GF-D8 (cell line): Measurements from ENCODE around the gene SEC22A.

Experiments
- DNase-seq: peaks from one replicate; lab custom pipeline; 2025; lab: John Stamatoyannopoulos, UW

SEC22A gene

DNA sequence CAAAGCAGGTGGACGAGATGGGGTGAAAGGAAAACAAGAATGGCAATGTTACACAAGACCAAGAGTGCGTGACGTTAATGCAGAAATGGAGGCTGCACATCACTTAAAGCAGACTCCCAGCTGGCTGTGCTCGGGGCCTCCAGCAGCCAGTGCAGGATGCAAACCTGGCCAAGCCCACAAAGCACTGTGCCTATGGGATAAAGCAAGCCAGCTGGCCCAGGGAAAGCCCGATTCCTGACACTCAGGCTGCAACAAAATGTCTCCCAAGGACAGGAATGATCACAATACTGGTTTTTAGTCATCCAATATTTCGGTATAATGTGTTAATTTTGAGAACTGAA is 86.2 kb downstream of the SEC22A start:
- no peak for DNase-seq

GRCh38 chr3:123289391-123290106 is 87.8 kb downstream of the SEC22A start:
- DNase-seq, result no peak

- no peak for DNase-seq
Measured at GRCh38 chr3:123290107-123290930, 88.6 kb downstream of the SEC22A start.

DNA sequence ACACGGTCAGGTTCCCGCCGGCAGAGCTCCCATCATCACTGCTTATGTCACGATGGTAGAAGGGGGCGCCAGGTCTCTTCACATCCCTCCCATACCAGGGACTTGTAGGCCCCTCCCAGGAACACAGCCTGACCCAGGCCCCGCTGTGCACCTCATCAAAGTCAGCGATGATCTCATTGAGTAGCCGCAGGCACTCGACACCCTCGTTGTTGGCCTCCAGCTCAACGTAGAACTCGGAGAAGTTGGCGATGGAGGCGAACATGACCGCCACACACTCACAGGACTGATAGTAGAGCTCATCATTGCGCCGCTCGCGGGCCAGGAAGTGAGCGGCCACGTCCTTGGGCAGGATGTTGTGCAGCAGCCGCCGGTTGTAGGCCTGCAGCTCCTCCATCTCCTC is 89.2 kb downstream of the SEC22A start:
- no peak for DNase-seq

DNA sequence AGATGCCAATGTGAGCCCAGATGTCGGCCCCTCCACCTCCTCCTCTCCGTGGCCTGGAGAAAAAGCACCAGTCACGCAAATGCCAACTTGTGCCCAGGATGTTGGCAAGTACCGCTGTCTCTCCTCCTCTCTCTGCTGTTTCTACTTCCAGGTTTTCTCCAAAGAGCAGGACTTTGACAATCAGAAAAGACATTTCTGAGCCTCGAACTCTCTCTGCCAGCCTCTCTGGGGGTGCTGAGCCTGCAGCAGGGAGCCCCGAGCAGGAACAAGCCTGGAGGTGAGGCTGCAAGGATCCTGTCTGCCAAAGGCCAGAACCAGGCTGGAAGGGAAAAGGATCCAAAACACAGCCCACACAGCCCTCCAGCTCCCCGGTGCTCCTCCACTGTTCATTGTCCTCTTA is 89.7 kb downstream of the SEC22A start:
- DNase-seq, result no peak

DNA sequence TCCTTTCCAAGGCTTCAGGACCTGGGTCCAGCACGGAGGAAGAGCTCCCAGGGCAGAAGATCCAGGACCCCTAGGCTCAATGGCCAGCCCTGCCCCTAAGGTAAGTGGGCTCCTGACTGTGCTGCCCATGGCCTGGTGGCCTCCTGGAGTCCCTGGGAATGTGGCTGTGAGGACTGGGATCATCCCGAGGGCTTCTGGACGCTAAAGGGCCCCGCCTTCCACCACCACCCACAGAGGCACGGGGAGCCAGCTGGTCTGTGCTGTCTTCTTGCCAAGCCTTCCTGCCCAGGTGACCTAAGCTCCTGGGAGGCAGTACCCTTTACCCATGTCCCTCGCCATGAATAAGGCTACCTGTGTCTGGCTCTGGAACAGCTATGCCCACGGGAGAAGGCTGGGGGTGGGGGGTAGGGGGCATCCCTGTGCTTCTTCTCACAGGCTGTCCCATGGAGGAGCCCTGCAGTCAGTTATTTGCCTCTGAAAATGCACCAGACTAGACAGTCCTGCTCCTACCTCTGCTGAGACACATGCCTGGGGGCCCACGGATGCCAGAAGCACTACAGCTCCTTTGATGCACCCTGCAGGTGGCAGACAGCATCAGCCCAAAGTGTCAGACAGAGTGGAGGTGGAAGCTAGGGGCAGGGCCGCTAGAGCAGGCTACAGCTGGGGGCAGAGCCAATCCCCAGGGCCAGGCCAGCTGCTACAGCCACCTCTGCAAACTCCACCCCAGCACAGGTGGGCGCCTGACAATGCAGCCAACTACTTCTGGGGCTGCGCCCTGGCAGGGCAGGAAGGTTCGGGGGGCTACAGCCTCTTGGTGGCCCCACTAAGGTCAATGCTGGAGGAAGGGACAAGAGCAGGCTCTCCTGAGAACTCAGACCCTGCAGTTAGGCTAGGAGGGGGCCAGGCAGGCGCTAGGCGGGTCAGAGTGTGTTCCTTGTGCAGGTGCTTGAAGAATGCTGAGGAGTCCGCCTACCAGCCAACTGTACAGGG is 90.9 kb downstream of the SEC22A start:
- no peak for DNase-seq

- DNase-seq, result no peak
Measured at GRCh38 chr3:123294296-123294938, 92.7 kb downstream of the SEC22A start.

GRCh38 chr3:123295171-123295900 is 93.6 kb downstream of the SEC22A start:
- DNase-seq, result no peak

DNA sequence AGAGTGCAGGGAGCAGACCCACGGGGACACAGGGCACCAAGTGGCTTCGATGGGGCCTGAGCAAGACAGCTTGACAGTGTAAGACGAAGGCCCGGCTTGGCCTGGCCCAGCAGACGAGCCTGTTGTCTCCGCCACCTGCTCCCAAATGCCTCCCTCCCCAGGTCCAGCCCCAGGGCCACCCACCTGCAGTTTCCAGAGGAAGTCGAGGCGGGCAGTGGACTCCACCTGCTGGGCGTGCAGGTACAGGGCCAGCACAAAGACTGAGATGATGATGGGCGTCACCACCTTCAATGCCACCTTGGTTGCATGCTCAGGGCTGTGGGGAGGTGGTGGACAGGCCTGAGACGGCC is 94.1 kb downstream of the SEC22A start:
- DNase-seq, result no peak

DNA sequence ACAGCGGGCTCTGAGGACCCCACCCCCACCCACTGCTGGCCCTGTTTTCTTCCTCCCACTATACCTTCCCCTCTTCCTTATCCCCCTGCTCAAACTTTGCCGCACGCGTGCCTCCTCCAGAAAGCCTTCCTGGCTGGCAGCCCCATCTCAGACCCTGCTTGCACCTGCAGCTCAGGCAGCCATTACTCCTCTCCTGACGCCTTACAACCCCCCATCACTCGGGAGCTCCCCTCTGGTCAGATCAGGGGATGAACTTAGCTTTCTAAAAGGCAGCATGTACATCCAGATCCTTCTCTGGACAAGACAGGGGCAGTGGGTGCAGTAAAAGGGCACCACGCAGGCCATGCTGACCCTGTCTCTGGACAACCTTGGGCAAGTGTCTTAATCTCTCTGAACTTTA is 94.5 kb downstream of the SEC22A start:
- DNase-seq, result no peak

- DNase-seq, result no peak
Measured at GRCh38 chr3:123296836-123297626, 95.3 kb downstream of the SEC22A start.

GRCh38 chr3:123297627-123297899 is 95.8 kb downstream of the SEC22A start:
- DNase-seq, result no peak

- no peak for DNase-seq
Measured at GRCh38 chr3:123298903-123299302, 97.2 kb downstream of the SEC22A start.

DNA sequence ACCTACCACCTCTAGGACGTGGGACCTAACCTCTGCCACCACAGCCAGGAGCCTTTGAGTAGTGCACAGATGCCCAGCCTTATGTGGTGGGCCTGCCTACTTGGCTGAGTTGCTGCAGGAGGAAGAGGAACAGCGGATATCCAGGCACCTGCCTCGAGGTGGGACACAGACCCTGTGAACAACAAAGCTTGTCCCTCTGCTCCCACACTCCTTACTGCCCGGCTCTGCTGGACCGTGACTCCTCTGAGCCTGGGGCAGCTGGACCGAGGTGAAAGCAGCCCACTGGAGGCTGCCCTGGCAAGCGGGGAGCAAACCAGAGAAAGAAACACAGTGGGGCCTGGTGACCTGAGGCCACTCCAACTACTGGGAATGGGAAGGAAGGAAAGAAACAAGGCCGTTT is 97.8 kb downstream of the SEC22A start:
- DNase-seq, result no peak

DNA sequence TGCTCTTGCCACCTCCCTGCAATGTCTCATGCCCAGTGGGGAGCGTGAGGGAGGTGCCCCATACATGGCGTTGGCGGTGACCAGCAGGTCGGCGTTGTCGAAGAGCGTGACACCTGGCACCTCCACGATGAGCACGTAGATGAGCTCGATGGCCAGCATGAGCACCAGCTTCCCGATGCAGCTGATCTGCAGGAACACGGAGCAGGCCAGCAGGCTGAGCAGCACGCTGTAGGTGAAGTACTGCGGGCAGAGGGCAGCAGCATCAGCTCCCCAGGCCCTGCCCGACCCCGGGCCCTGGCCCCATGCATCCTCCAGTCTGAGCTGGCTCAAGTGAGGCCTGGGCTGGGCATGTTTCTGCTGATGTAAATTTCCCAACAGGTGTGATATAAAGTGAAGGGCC is 98.3 kb downstream of the SEC22A start:
- DNase-seq, result no peak

- no peak for DNase-seq
Measured at GRCh38 chr3:123300583-123300982, 98.8 kb downstream of the SEC22A start.

- DNase-seq, result no peak
Measured at GRCh38 chr3:123301331-123302184, 99.8 kb downstream of the SEC22A start.

- no peak for DNase-seq
Measured at GRCh38 chr3:123302961-123303360, 101.2 kb downstream of the SEC22A start.

DNA sequence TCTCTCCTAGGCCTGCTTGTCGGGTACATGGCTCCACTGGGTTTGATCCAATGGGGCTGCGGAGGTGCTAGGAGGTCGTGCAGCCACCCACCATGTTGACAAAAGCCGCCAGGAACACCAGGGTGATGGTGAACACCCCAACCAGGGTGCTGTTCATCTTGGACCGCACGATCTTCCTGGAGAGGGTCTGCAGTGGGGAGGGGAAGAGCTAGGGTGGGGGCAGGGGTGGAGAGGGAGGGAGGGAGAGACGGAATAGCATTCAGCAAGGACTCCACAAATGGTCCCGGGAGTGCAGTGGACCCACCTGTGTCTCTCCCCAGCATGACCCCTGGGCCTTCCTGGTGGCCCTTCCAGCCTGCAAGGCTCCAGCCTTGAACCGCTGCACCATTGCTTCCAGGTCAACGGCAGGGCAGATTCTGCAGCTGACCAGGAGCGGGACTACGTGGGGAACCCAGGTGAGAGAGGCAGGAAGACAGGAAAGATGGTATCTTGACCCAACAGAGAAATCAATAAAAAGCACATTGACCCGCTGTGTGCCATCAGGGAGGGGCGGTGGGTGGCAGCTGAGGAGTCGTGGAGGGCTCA is 102.3 kb downstream of the SEC22A start:
- no peak for DNase-seq
